HEK293T (cell line): ENCODE measurements around the gene DGLUCY.

ENCODE experiments used
- CTCF ChIA-PET: fragments of 350-600 bp; formaldehyde crosslinking; extraction: SDS; loops from one replicate; lab custom pipeline; 2021; ENCODE audit warnings: antibody characterized with exemption, inconsistent platforms; lab: Yijun Ruan, JAX
- POLR2A ChIA-PET: fragments of 350-600 bp; formaldehyde crosslinking; extraction: SDS; loops from one replicate; lab custom pipeline; 2020; ENCODE audit warnings: antibody characterized with exemption, inconsistent platforms; lab: Yijun Ruan, JAX
- DNase-seq: peaks from one replicate; pipeline ENCODE4 v3.0.0; 2012; ENCODE audit warnings: mixed read lengths; ENCODE audit errors: extremely low spot score
- ARNT ChIP-seq: fragments of 450-650 bp; IDR thresholded peaks from 2 replicates; pipeline ENCODE4 v1.6.1; 2017; ENCODE audit warnings: mild to moderate bottlenecking
- BHLHE40 ChIP-seq: fragments of 450-650 bp; IDR thresholded peaks from 2 replicates; pipeline ENCODE4 v1.6.1; 2016; ENCODE audit warnings: mild to moderate bottlenecking, moderate library complexity, borderline replicate concordance
- CTBP1 ChIP-seq: fragments of 450-650 bp; IDR thresholded peaks from 2 replicates; pipeline ENCODE4 v1.6.1; 2016; ENCODE audit warnings: borderline replicate concordance
- ELF4 ChIP-seq: fragments of 450-650 bp; IDR thresholded peaks from 2 replicates; pipeline ENCODE4 v1.6.1; 2017; ENCODE audit warnings: antibody characterized with exemption
- FOXA1 ChIP-seq: fragments of 450-650 bp; IDR thresholded peaks from 2 replicates; pipeline ENCODE4 v1.6.1; 2016; ENCODE audit warnings: mild to moderate bottlenecking
- FOXK2 ChIP-seq: fragments of 450-650 bp; IDR thresholded peaks from 2 replicates; pipeline ENCODE4 v1.6.1; 2016; ENCODE audit warnings: mild to moderate bottlenecking
- FOXM1 ChIP-seq: fragments of 450-650 bp; IDR thresholded peaks from 2 replicates; pipeline ENCODE4 v1.6.1; 2017; ENCODE audit warnings: mild to moderate bottlenecking, borderline replicate concordance
- HDGF ChIP-seq: fragments of 450-650 bp; IDR thresholded peaks from 2 replicates; pipeline ENCODE4 v1.6.1; 2017; ENCODE audit warnings: antibody characterized with exemption, borderline replicate concordance
- L3MBTL2 ChIP-seq: fragments of 450-650 bp; conservative IDR thresholded peaks from 2 replicates; pipeline ENCODE4 v1.6.1; 2016; ENCODE audit warnings: mild to moderate bottlenecking
- LEF1 ChIP-seq: fragments of 450-650 bp; IDR thresholded peaks from 2 replicates; pipeline ENCODE4 v1.6.1; 2017; ENCODE audit warnings: mild to moderate bottlenecking, borderline replicate concordance
- NFRKB ChIP-seq: fragments of 450-650 bp; IDR thresholded peaks from 2 replicates; pipeline ENCODE4 v1.6.1; 2016; ENCODE audit warnings: mild to moderate bottlenecking, moderate library complexity
- SP1 ChIP-seq: fragments of 450-650 bp; IDR thresholded peaks from 2 replicates; pipeline ENCODE4 v1.6.1; 2017
- SUZ12 ChIP-seq: fragments of 450-650 bp; IDR thresholded peaks from 2 replicates; pipeline ENCODE4 v1.6.1; 2016; ENCODE audit warnings: mild to moderate bottlenecking
- TARDBP ChIP-seq: fragments of 450-650 bp; IDR thresholded peaks from 2 replicates; pipeline ENCODE4 v1.6.1; 2016
- ZNF384 ChIP-seq: fragments of 450-650 bp; IDR thresholded peaks from 2 replicates; pipeline ENCODE4 v1.6.1; 2016
- TF ChIP-seq, protein P1 (sequence below): fragments of 450-650 bp; IDR thresholded peaks from 2 replicates; pipeline ENCODE4 v1.6.1; 2016

DGLUCY gene

GRCh38 chr14:91249841-91250616 lies 136.2 kb downstream of the DGLUCY start:
- POLR2A ChIA-PET = no interaction called here
- TF ChIP-seq FOXM1 (no peak), ELF4 (no peak), TARDBP (no peak), ZNF384 (no peak), CTBP1 (no peak)
- CTCF ChIA-PET = interaction anchor here (0.6 to 0.7 kb wide), 2 partner anchors 31 to 55 kb away, joined by 3 read pairs; no protein-coding TSS in a partner anchor
- no peak for DNase-seq

DNA sequence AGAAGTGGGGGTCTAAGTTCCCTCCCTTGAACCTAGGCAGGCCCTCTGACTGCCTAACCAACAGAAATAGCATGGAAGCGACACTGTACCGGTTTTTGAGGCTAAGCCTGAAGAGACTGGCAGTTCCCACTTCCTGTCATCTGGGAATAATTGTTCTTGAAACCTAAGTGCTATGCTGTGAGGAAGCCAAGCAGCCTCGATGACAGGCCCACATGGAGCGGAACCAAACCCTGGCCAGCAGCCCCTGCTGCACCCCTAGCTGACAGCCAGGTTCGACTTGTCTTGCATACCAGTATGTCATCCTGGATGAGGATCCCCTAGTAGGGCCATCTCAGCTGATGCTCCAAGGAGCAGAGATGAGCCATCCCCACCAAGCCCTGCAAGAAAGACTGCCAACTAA lies 137.0 kb downstream of the DGLUCY start:
- no peak for DNase-seq
- ChIA-PET POLR2A (no interaction called here), CTCF (no interaction called here)
- TF ChIP-seq L3MBTL2 (no peak), BHLHE40 (no peak), ELF4 (no peak), CTBP1 (no peak), HDGF (no peak), ZNF384 (no peak), SUZ12 (no peak), NFRKB (no peak), LEF1 (no peak), SP1 (no peak), FOXK2 (no peak), FOXM1 (no peak), ARNT (no peak), TARDBP (no peak), FOXA1 (no peak)
- TF ChIP-seq, protein P1, sequence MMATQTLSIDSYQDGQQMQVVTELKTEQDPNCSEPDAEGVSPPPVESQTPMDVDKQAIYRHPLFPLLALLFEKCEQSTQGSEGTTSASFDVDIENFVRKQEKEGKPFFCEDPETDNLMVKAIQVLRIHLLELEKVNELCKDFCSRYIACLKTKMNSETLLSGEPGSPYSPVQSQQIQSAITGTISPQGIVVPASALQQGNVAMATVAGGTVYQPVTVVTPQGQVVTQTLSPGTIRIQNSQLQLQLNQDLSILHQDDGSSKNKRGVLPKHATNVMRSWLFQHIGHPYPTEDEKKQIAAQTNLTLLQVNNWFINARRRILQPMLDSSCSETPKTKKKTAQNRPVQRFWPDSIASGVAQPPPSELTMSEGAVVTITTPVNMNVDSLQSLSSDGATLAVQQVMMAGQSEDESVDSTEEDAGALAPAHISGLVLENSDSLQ = no peak

- POLR2A ChIA-PET = interaction anchor here (0.6 kb wide), 1 partner anchor 1470 kb away, joined by 3 read pairs; no protein-coding TSS in a partner anchor
- DNase-seq = peak; percentile 57
- CTCF ChIA-PET = interaction anchor here (0.6 to 0.8 kb wide), 6 partner anchors 10 to 1312 kb away, joined by 3 to 9 read pairs (median 4); no protein-coding TSS in a partner anchor
- 0 out of 2 replicates have a peak, but pooled peaks have one; percentile 28 for TF ChIP-seq HDGF
- no peak for TF ChIP-seq CTBP1
- TF ChIP-seq, protein P1 = no peak
Observed at GRCh38 chr14:91252871-91253794, 139.3 kb downstream of the DGLUCY start.

DNA sequence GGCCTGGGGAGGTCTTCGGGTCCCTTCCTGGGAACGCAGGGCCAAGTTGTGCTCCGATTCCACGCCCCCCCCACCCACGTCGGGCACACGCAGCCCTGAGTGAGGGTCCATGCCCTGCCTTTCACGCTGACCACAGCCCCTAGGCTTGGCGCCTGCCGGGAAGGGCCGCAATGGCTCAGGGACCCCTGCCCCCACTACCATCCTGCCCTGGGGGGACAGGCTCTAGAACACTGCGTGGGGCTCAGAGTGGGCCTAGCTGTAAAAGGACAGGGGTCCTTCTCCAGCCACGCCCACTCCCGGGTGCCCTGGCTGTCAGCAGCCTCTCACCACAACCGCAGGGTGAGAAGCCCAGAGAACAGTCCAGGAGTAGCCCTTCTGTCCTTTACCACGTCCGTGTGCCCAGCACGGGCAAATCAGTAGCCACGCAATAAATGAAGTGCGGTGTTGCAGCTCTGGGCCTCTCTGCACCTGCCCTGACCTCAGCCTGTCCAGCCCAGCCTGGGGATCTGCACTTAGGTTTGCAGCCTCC lies 140.0 kb downstream of the DGLUCY start:
- no peak for DNase-seq
- no peak for TF ChIP-seq SP1
- POLR2A ChIA-PET = interaction anchor here (0.6 kb wide), 1 partner anchor 1469 kb away, joined by 3 read pairs; no protein-coding TSS in a partner anchor
- CTCF ChIA-PET = interaction anchor here (0.6 kb wide), 2 partner anchors 220 to 473 kb away, joined by 3 to 9 read pairs; no protein-coding TSS in a partner anchor

GRCh38 chr14:91254461-91254860 lies 140.6 kb downstream of the DGLUCY start:
- POLR2A ChIA-PET = no interaction called here
- no peak for TF ChIP-seq SUZ12
- TF ChIP-seq NFRKB = no peak
- TF ChIP-seq, protein P1 = no peak
- TF ChIP-seq ARNT = no peak
- CTCF ChIA-PET = no interaction called here

DNA sequence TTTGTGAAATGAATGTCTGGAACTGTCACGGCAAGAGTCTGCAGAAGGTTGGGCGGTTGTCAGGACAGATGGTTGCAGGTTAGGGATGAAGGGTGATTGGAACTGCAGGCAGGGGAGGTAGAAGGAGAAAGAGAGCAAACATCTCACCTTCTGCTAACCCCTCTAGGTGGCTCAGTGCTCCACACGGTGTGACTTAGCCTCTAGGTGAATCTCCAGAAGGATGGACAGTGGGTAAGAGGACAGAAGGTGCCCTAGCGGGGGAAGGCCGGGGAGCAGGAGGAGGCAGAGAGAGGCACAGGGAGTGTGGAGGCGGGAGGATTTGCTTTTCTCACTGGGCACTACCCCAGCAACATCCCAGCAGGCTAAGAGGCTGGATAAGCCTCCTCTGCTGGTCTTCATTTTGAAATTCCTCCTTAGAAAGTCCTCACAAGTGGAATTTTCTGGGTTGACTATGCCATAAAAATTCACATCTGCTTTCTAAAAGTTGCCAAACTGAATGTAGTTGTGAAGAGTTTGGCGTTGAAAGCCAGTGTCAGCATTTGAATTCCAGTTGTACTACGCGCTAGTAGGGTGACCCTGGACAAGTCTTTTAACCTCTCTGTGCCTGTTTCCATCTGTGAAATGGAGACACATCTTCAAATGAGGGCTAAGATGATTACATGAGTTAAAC lies 141.3 kb downstream of the DGLUCY start:
- ChIA-PET CTCF (no interaction called here), POLR2A (interaction anchor here (0.5 kb wide), 1 partner anchor 95 kb away, joined by 3 read pairs; no protein-coding TSS in a partner anchor)
- no peak for TF ChIP-seq FOXM1
- no peak for TF ChIP-seq FOXA1
- TF ChIP-seq NFRKB = no peak
- no peak for TF ChIP-seq ELF4
- no peak for TF ChIP-seq ARNT
- no peak for TF ChIP-seq CTBP1
- no peak for TF ChIP-seq TARDBP
- no peak for DNase-seq

More at GRCh38 chr14:91254461-91254860, 140.6 kb downstream of the DGLUCY start:
- DNase-seq = no peak
